Measurements from ENCODE around the gene GRIK4.

Gene GRIK4

GRCh38 chr11:120877746-120878365 is 366.3 kb downstream of the GRIK4 start:
- H3K36me3 ChIP-seq (ENCODE audit: control insufficient read depth, insufficient read depth, low read length), result no peaks in the 10 kb centered on the region
- H3K4me1 ChIP-seq (ENCODE audit: control insufficient read depth, insufficient read depth, low read length), result no peaks in the 10 kb centered on the region
- no peak overlapping the region for H3K4me3 ChIP-seq (ENCODE audit: low read length)
- no peaks in the 10 kb centered on the region for H3K27me3 ChIP-seq (ENCODE audit: control insufficient read depth, insufficient read depth, low read length)
- no peak overlapping the region for H3K9ac ChIP-seq (ENCODE audit: low read length)
- no peak overlapping the region for H3K27ac ChIP-seq (ENCODE audit: low read depth, low read length)

GRCh38 chr11:120878781-120879180 is 367.2 kb downstream of the GRIK4 start:
- no peak overlapping the region for H3K4me3 ChIP-seq (ENCODE audit: low read length)
- H3K36me3 ChIP-seq (ENCODE audit: control insufficient read depth, insufficient read depth, low read length), result no peaks in the 10 kb centered on the region
- no peaks in the 10 kb centered on the region for H3K4me1 ChIP-seq (ENCODE audit: control insufficient read depth, insufficient read depth, low read length)
- no peak overlapping the region for H3K27ac ChIP-seq (ENCODE audit: low read depth, low read length)
- no peak overlapping the region for H3K9ac ChIP-seq (ENCODE audit: low read length)
- H3K27me3 ChIP-seq (ENCODE audit: control insufficient read depth, insufficient read depth, low read length), result no peaks in the 10 kb centered on the region

GRCh38 chr11:120880498-120881175 is 369.1 kb downstream of the GRIK4 start:
- no peaks in the 10 kb centered on the region for H3K4me1 ChIP-seq (ENCODE audit: control insufficient read depth, insufficient read depth, low read length)
- no peaks in the 10 kb centered on the region for H3K36me3 ChIP-seq (ENCODE audit: control insufficient read depth, insufficient read depth, low read length)
- no peak overlapping the region for H3K9ac ChIP-seq (ENCODE audit: low read length)
- no peak overlapping the region for H3K27ac ChIP-seq (ENCODE audit: low read depth, low read length)
- no peak overlapping the region for H3K4me3 ChIP-seq (ENCODE audit: low read length)
- H3K27me3 ChIP-seq (ENCODE audit: control insufficient read depth, insufficient read depth, low read length), result no peaks in the 10 kb centered on the region

- no peak overlapping the region for H3K9ac ChIP-seq (ENCODE audit: low read length)
- H3K4me1 ChIP-seq (ENCODE audit: control insufficient read depth, insufficient read depth, low read length), result no peaks in the 10 kb centered on the region
- H3K27me3 ChIP-seq (ENCODE audit: control insufficient read depth, insufficient read depth, low read length), result no peaks in the 10 kb centered on the region
- no peaks in the 10 kb centered on the region for H3K36me3 ChIP-seq (ENCODE audit: control insufficient read depth, insufficient read depth, low read length)
- H3K27ac ChIP-seq (ENCODE audit: low read depth, low read length), result no peak overlapping the region
- H3K4me3 ChIP-seq (ENCODE audit: low read length), result no peak overlapping the region
Measured at GRCh38 chr11:120881596-120881995, 370.0 kb downstream of the GRIK4 start.

- no peaks in the 10 kb centered on the region for H3K27me3 ChIP-seq (ENCODE audit: control insufficient read depth, insufficient read depth, low read length)
- no peaks in the 10 kb centered on the region for H3K4me1 ChIP-seq (ENCODE audit: control insufficient read depth, insufficient read depth, low read length)
- H3K27ac ChIP-seq (ENCODE audit: low read depth, low read length), result no peak overlapping the region
- H3K36me3 ChIP-seq (ENCODE audit: control insufficient read depth, insufficient read depth, low read length), result no peaks in the 10 kb centered on the region
- H3K4me3 ChIP-seq (ENCODE audit: low read length), result no peak overlapping the region
- no peak overlapping the region for H3K9ac ChIP-seq (ENCODE audit: low read length)
Measured at GRCh38 chr11:120882175-120882574, 370.6 kb downstream of the GRIK4 start.

- no peak overlapping the region for H3K9ac ChIP-seq (ENCODE audit: low read length)
- H3K4me3 ChIP-seq (ENCODE audit: low read length), result no peak overlapping the region
- H3K27ac ChIP-seq (ENCODE audit: low read depth, low read length), result no peak overlapping the region
- no peaks in the 10 kb centered on the region for H3K36me3 ChIP-seq (ENCODE audit: control insufficient read depth, insufficient read depth, low read length)
- no peaks in the 10 kb centered on the region for H3K4me1 ChIP-seq (ENCODE audit: control insufficient read depth, insufficient read depth, low read length)
- no peaks in the 10 kb centered on the region for H3K27me3 ChIP-seq (ENCODE audit: control insufficient read depth, insufficient read depth, low read length)
Measured at GRCh38 chr11:120883404-120884080, 372.0 kb downstream of the GRIK4 start.

GRCh38 chr11:120884154-120885020 is 372.8 kb downstream of the GRIK4 start:
- Histone ChIP-seq H3K36me3 (ENCODE audit: control insufficient read depth, insufficient read depth, low read length) (no peaks in the 10 kb centered on the region), H3K27me3 (ENCODE audit: control insufficient read depth, insufficient read depth, low read length) (no peaks in the 10 kb centered on the region), H3K27ac (ENCODE audit: low read depth, low read length) (no peak overlapping the region), H3K4me1 (ENCODE audit: control insufficient read depth, insufficient read depth, low read length) (no peaks in the 10 kb centered on the region), H3K4me3 (ENCODE audit: low read length) (no peak overlapping the region), H3K9ac (ENCODE audit: low read length) (no peak overlapping the region)

GRCh38 chr11:120890609-120891320 is 379.2 kb downstream of the GRIK4 start:
- Histone ChIP-seq H3K27me3 (ENCODE audit: control insufficient read depth, insufficient read depth, low read length) (peaks cover 4% of the 10 kb centered on the region), H3K9ac (ENCODE audit: low read length) (no peak overlapping the region), H3K4me3 (ENCODE audit: low read length) (no peak overlapping the region)

GRCh38 chr11:120893440-120894201 is 382.1 kb downstream of the GRIK4 start:
- Histone ChIP-seq H3K4me1 (ENCODE audit: control insufficient read depth, insufficient read depth, low read length) (no peaks in the 10 kb centered on the region), H3K36me3 (ENCODE audit: control insufficient read depth, insufficient read depth, low read length) (no peaks in the 10 kb centered on the region), H3K27ac (ENCODE audit: low read depth, low read length) (no peak overlapping the region), H3K27me3 (ENCODE audit: control insufficient read depth, insufficient read depth, low read length) (peaks cover 4% of the 10 kb centered on the region), H3K9ac (ENCODE audit: low read length) (no peak overlapping the region), H3K4me3 (ENCODE audit: low read length) (no peak overlapping the region)

More at GRCh38 chr11:120890609-120891320, 379.2 kb downstream of the GRIK4 start:
- H3K27ac ChIP-seq (ENCODE audit: low read depth, low read length), result no peak overlapping the region
- H3K36me3 ChIP-seq (ENCODE audit: control insufficient read depth, insufficient read depth, low read length), result no peaks in the 10 kb centered on the region
- no peaks in the 10 kb centered on the region for H3K4me1 ChIP-seq (ENCODE audit: control insufficient read depth, insufficient read depth, low read length)

GRCh38 chr11:120894202-120894985 is 382.8 kb downstream of the GRIK4 start:
- Histone ChIP-seq H3K4me3 (ENCODE audit: low read length) (no peak overlapping the region), H3K36me3 (ENCODE audit: control insufficient read depth, insufficient read depth, low read length) (no peaks in the 10 kb centered on the region), H3K27ac (ENCODE audit: low read depth, low read length) (no peak overlapping the region), H3K27me3 (ENCODE audit: control insufficient read depth, insufficient read depth, low read length) (peaks cover 4% of the 10 kb centered on the region), H3K9ac (ENCODE audit: low read length) (no peak overlapping the region), H3K4me1 (ENCODE audit: control insufficient read depth, insufficient read depth, low read length) (no peaks in the 10 kb centered on the region)

- Histone ChIP-seq H3K27ac (ENCODE audit: low read depth, low read length) (no peak overlapping the region), H3K27me3 (ENCODE audit: control insufficient read depth, insufficient read depth, low read length) (no peaks in the 10 kb centered on the region), H3K36me3 (ENCODE audit: control insufficient read depth, insufficient read depth, low read length) (no peaks in the 10 kb centered on the region), H3K9ac (ENCODE audit: low read length) (no peak overlapping the region), H3K4me1 (ENCODE audit: control insufficient read depth, insufficient read depth, low read length) (no peaks in the 10 kb centered on the region), H3K4me3 (ENCODE audit: low read length) (no peak overlapping the region)
Measured at GRCh38 chr11:120896687-120897086, 385.1 kb downstream of the GRIK4 start.
